Lower lobe of right lung (tissue), 2 donors: ENCODE data around the gene TTYH1. TPM values are rescaled to one million over a fixed set of nuclear protein-coding genes. Genes with fewer than 3 reads are reported as not detected.
A peak's percentile ranks its signal among the peaks of the same experiment; 100 is the strongest.

ENCODE experiments used
- ATAC-seq, 2 donors: fragments of 200-7000 bp; cut with Tn5 transposase; one replicate each; pipeline ENCODE4 v1.9.1; 2020 to 2022; ENCODE audit warnings: mild to moderate bottlenecking in 2 of 2, moderate library complexity in 2 of 2
- DNase-seq: peaks from one replicate; pipeline ENCODE4 v3.0.0-alpha.2; 2020
- H3K27ac ChIP-seq: fragments of 200-600 bp; one replicate; pipeline ENCODE4 v1.8.0; 2022
- H3K27me3 ChIP-seq: fragments of 200-600 bp; one replicate; pipeline ENCODE4 v1.8.0; 2022; ENCODE audit warnings: low read depth
- H3K36me3 ChIP-seq: fragments of 200-600 bp; one replicate; pipeline ENCODE4 v1.8.0; 2022; ENCODE audit warnings: mild to moderate bottlenecking
- H3K4me1 ChIP-seq: fragments of 200-600 bp; one replicate; pipeline ENCODE4 v1.8.0; 2022
- H3K4me3 ChIP-seq: fragments of 200-600 bp; one replicate; pipeline ENCODE4 v1.8.0; 2022; ENCODE audit warnings: mild to moderate bottlenecking
- H3K9me3 ChIP-seq: fragments of 200-600 bp; one replicate; pipeline ENCODE4 v1.8.0; 2022
- intact Hi-C: fragments of 100-400 bp; cut with DNase I; formaldehyde crosslinking; loops from one replicate; pipeline ENCODE4 v1.11.0; 2022
- total RNA-seq: library from RNA; stranded (reverse); fragmentation: NEBNext Ultra II Directional; extraction: Animal tissue kit (Norgen Biotek cat#: 25700); gene quantifications from one replicate; pipeline ENCODE4 v1.2.1, GENCODE V29; 2021
- TF ChIP-seq, protein P1 (sequence below): fragments of 200-600 bp; IDR thresholded peaks from one replicate; pipeline ENCODE4 v1.8.0; 2022; ENCODE audit warnings: antibody characterized with exemption, mild to moderate bottlenecking
- donor health status: DM: no; HTN: yes; CAD: no; lungs with severe emphysema.

The TTYH1 gene
- total RNA-seq, 1 donor from 2014 or later: not detected

DNA sequence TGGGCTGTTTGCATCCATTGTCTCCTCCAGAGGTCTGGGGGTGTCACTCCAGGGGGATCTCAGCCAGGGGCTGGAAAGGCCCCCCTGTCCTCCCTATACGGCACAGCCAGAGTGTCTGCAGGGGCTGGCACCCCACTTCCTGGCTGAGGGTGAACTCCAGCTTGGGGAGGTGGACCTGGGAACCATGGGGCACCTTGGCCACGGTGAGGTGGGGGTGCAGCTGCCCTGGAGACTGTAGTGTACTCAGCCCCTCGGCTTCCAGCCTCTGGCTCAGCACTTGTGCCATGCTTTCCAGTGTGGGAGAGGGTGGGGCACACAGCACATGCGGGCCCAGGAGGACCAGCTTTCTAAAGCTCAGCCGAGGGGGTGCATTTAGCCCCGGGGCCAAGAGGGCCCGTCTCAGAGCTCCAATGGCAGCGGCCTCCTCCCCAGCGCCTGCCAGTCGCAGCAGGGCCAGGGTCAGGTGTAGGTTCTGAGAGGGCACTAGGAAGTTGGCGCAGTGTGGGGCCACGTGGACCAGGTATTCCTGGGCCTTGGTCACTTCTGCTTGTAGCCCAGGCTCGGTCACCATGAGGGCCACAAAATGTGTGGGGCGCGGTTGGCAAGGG is 46.9 kb downstream of the TTYH1 start:
- peak; percentile 51 for DNase-seq
- Histone ChIP-seq H3K27ac (peak overlapping the region; percentile 98), H3K36me3 (peaks cover 52% of the 10 kb centered on the region), H3K4me3 (peak overlapping the region; percentile 75), H3K9me3 (no peaks in the 10 kb centered on the region), H3K27me3 (no peaks in the 10 kb centered on the region), H3K4me1 (peaks cover 52% of the 10 kb centered on the region)
- intact Hi-C loops: no loop called here
- no peak for ATAC-seq
- TF ChIP-seq, protein P1, sequence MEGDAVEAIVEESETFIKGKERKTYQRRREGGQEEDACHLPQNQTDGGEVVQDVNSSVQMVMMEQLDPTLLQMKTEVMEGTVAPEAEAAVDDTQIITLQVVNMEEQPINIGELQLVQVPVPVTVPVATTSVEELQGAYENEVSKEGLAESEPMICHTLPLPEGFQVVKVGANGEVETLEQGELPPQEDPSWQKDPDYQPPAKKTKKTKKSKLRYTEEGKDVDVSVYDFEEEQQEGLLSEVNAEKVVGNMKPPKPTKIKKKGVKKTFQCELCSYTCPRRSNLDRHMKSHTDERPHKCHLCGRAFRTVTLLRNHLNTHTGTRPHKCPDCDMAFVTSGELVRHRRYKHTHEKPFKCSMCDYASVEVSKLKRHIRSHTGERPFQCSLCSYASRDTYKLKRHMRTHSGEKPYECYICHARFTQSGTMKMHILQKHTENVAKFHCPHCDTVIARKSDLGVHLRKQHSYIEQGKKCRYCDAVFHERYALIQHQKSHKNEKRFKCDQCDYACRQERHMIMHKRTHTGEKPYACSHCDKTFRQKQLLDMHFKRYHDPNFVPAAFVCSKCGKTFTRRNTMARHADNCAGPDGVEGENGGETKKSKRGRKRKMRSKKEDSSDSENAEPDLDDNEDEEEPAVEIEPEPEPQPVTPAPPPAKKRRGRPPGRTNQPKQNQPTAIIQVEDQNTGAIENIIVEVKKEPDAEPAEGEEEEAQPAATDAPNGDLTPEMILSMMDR: no peak

DNA sequence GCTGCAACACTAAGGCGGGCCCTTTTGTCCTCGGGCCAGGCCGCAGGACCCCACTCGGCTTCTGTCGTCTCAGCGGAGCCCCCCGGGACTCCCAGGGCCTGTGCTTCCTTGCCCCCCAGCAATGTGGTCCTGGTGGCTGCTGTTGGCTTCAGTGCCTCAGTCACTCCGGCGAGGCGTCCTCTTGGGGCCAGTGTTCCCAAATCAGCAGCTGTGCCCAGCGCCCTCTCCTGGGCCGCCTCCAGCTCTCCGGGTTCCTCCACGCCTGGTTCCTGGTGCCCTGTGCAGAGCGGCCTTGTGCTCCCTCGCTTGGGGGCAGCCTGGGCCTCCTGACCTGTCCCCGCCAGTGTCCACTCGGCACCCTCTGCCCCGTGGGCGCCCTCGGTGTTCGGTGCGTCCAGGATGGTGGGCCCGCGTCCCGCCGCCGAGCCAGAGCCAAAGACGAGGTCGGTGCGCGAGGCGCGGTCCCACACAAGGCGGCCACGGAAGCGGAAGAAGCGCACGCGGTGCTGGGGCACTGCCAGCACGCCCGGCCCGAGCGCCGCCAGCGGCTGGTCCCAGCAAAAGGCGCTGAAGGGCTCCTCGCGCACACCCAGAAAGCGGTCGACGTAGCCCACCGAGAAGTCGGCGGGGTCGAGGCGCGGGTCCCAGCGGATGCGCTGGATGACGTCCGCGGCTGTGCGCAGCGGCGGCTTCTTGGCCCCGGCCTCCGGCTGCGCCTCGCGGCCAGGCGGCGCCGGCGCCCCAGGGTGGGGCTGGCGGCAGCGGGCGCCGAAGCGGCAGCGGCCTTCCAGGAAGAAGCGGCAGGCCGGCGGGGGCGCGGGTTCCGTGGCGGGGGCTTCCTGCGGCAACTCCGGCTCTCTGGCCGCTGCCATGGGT is 47.6 kb downstream of the TTYH1 start:
- Histone ChIP-seq H3K27me3 (no peaks in the 10 kb centered on the region), H3K36me3 (peaks cover 44% of the 10 kb centered on the region), H3K4me3 (peak overlapping the region; percentile 75), H3K27ac (peak overlapping the region; percentile 98), H3K4me1 (peaks cover 52% of the 10 kb centered on the region), H3K9me3 (no peaks in the 10 kb centered on the region)
- intact Hi-C loops: no loop called here
- DNase-seq (peak; percentile 88), ATAC-seq (peak; percentile 34)
- TF ChIP-seq, protein P1: peak; percentile 36

DNA sequence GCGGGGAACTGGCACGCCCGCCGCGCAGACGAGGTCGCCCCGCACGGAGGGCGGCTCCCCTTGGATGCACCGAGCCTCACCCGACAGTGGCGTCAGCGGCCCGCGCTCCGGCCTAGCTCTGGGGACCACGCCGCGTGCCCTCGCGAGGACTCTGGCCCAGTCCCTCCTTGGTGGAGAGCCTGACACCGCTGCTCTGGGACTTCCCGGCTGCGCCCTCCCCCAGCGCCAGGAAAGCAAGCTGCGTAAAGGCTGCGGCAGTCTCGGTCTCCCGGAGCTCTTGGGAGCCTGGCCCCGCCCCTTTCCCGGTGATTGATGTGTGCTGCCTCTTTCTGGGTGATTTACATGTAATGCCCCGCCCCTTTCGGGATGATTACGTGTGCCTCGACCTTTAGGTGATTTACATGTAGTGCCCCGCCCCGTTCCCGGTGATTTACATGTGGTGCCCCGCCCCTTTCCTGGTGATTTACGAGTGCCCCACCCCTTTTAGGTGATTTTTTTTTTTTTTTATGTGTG is 48.3 kb downstream of the TTYH1 start, which contains the start of gene LENG9:
TSS of gene LENG9 (minus strand) at position 248 of the 513 bp plus-strand sequence. CDS start 252 bp downstream, outside the sequence.
- peaks cover 52% of the 10 kb centered on the region for H3K4me1 ChIP-seq
- ATAC-seq: peak; percentile 80 to 88
- intact Hi-C loops: no loop called here

DNA sequence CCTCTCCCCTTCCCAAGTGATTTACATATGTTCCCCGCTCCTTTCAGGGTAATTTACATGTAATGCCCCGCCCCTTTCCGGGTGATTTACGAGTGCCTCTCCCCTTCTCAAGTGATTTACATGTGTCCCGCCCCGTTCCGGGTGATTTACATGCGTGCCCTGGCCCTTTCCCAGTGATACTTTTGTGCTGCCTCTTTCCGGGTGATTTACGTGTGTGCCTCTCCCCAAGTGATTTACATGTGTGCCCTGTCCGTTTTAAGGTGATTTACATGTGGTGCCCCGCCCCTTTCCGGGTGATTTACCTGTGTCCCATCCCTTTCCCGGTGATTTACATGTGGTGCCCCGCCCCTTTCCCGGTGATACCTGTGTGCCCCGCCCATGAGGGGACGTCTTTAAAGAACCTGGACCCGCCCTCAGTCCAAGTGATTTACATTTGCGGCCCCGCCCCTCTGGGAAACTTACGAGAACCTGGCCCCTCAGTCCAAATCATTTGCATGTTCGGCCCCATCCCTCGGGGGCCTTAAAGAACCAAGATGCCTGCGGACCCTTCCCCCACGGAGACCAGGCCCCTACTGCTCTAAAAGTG is 48.9 kb downstream of the TTYH1 start:
- intact Hi-C loops: no loop called here
- peak overlapping the region; percentile 75 for H3K4me3 ChIP-seq
- ATAC-seq: peak; percentile 83
- H3K9me3 ChIP-seq: no peaks in the 10 kb centered on the region
- peak overlapping the region; percentile 98 for H3K27ac ChIP-seq
- H3K36me3 ChIP-seq: peaks cover 32% of the 10 kb centered on the region
- TF ChIP-seq, protein P1: no peak
- H3K4me1 ChIP-seq: peaks cover 53% of the 10 kb centered on the region
- peaks cover 3% of the 10 kb centered on the region for H3K27me3 ChIP-seq
- DNase-seq: peak; percentile 96

More for the DNA sequence above, 48.3 kb downstream of the TTYH1 start, which contains the start of gene LENG9:
- peak; percentile 100 for DNase-seq
- H3K27me3 ChIP-seq: no peaks in the 10 kb centered on the region
- peak within 1 kb of the TSS; percentile 75 for H3K4me3 ChIP-seq
- H3K9me3 ChIP-seq: no peaks in the 10 kb centered on the region
- H3K27ac ChIP-seq: peak within 1 kb of the TSS; percentile 98
- peaks cover 37% of the 10 kb centered on the region for H3K36me3 ChIP-seq
- TF ChIP-seq, protein P1: no peak
